IMR-90 (cell line): ENCODE measurements around the gene TAF1A. TPM values are rescaled to one million over a fixed set of nuclear protein-coding genes. Genes with fewer than 3 reads are reported as not detected.

Source experiments
- ATAC-seq: fragments of 200-7000 bp; cut with Tn5 transposase; 2 replicates; pipeline ENCODE4 v1.9.1; 2020; ENCODE audit warnings: low read depth, mild to moderate bottlenecking, moderate library complexity
- BruUV-seq: library from RNA; stranded (reverse); fragments of 400-500 nt; replicated peaks from 2 replicates; lab custom pipeline; 2021; lab: Mats Ljungman, UMichigan
- CTCF ChIA-PET: fragments of 300-600 bp; formaldehyde crosslinking; extraction: SDS; loops from one replicate; lab custom pipeline; 2021; ENCODE audit warnings: antibody characterized with exemption; lab: Yijun Ruan, JAX
- POLR2A ChIA-PET: fragments of 300-600 bp; sonication (Branson Sonifier 250); formaldehyde crosslinking; loops from one replicate; lab custom pipeline; 2022; ENCODE audit warnings: antibody characterized with exemption; ENCODE audit not compliant: unreplicated experiment; lab: Charles Lee
- DNase-seq: peaks from one replicate; pipeline ENCODE4 v3.0.0; 2013
- H2AFZ ChIP-seq: replicated peaks from 2 replicates; pipeline ENCODE3; 2013; ENCODE audit warnings: low read length, mild to moderate bottlenecking; ENCODE audit not compliant: poor library complexity
- H2AK5ac ChIP-seq: 2 replicates; pipeline ENCODE4 v1.6.1; 2013; ENCODE audit warnings: low read depth, low read length, inconsistent platforms
- H2AK9ac ChIP-seq: replicated peaks from 2 replicates; pipeline ENCODE3; 2013; ENCODE audit warnings: mild to moderate bottlenecking, low read depth, low read length, moderate library complexity; ENCODE audit not compliant: poor library complexity
- H2BK120ac ChIP-seq: 2 replicates; pipeline ENCODE4 v1.6.1; 2013; ENCODE audit warnings: low read depth, low read length, inconsistent platforms
- H2BK15ac ChIP-seq: 3 replicates; pipeline ENCODE4 v1.6.1; 2013; ENCODE audit warnings: low read depth, low read length, inconsistent platforms
- H2BK20ac ChIP-seq: 2 replicates; pipeline ENCODE4 v1.6.1; 2013; ENCODE audit warnings: low read depth, mild to moderate bottlenecking, inconsistent platforms, low read length, moderate library complexity
- H2BK5ac ChIP-seq: 2 replicates; pipeline ENCODE4 v1.6.1; 2013; ENCODE audit warnings: mild to moderate bottlenecking, low read depth, low read length, inconsistent platforms; ENCODE audit not compliant: poor library complexity, severe bottlenecking
- H3K14ac ChIP-seq: replicated peaks from 2 replicates; pipeline ENCODE4 v1.6.1; 2013; ENCODE audit warnings: low read depth, low read length, inconsistent platforms
- H3K18ac ChIP-seq: 2 replicates; pipeline ENCODE4 v1.6.1; 2013; ENCODE audit warnings: low read depth, low read length, control low read depth
- H3K23ac ChIP-seq: 2 replicates; pipeline ENCODE4 v1.6.1; 2013; ENCODE audit warnings: low read depth, low read length, inconsistent platforms
- H3K27ac ChIP-seq: 2 replicates; pipeline ENCODE4 v1.5.1; 2013; ENCODE audit warnings: mild to moderate bottlenecking, control low read depth, low read length; ENCODE audit not compliant: insufficient read depth
- H3K27me3 ChIP-seq: 2 replicates; pipeline ENCODE4 v1.6.1; 2013; ENCODE audit warnings: low read length; ENCODE audit not compliant: control insufficient read depth, insufficient read depth
- H3K36me3 ChIP-seq: 2 replicates; pipeline ENCODE4 v1.6.1; 2013; ENCODE audit warnings: low read length, mixed read lengths; ENCODE audit not compliant: control insufficient read depth, insufficient read depth
- H3K4ac ChIP-seq: 2 replicates; pipeline ENCODE4 v1.6.1; 2013; ENCODE audit warnings: low read depth, low read length, inconsistent platforms
- H3K4me1 ChIP-seq: 2 replicates; pipeline ENCODE4 v1.6.1; 2013; ENCODE audit warnings: low read length, mixed read lengths; ENCODE audit not compliant: control insufficient read depth, insufficient read depth
- H3K4me2 ChIP-seq: 2 replicates; pipeline ENCODE4 v1.6.1; 2013; ENCODE audit warnings: low read depth, mild to moderate bottlenecking, control low read depth, low read length, moderate library complexity
- H3K4me3 ChIP-seq: 2 replicates; pipeline ENCODE4 v1.5.1; 2013; ENCODE audit warnings: low read depth, mild to moderate bottlenecking, control low read depth, low read length, moderate library complexity; ENCODE audit not compliant: insufficient read depth
- H3K56ac ChIP-seq: 2 replicates; pipeline ENCODE4 v1.6.1; 2013; ENCODE audit warnings: low read length, inconsistent platforms; ENCODE audit not compliant: insufficient read depth; ENCODE audit errors: extremely low read depth
- H3K79me1 ChIP-seq, 2 experiments: 2 replicates each; pipeline ENCODE4 v1.6.1; 2013; ENCODE audit warnings: low read length in 2 of 2, inconsistent platforms in 1 of 2, low read depth in 1 of 2
- H3K9ac ChIP-seq: 2 replicates; pipeline ENCODE4 v1.6.1; 2013; ENCODE audit warnings: low read depth, low read length, control low read depth
- H3K9me1 ChIP-seq: 2 replicates; pipeline ENCODE4 v1.6.1; 2013; ENCODE audit warnings: low read length, inconsistent platforms; ENCODE audit not compliant: insufficient read depth
- H3K9me3 ChIP-seq: 2 replicates; pipeline ENCODE4 v1.6.1; 2013; ENCODE audit warnings: low read length; ENCODE audit not compliant: control insufficient read depth, insufficient read depth
- H4K20me1 ChIP-seq: 2 replicates; pipeline ENCODE4 v1.6.1; 2013; ENCODE audit warnings: low read length, inconsistent platforms; ENCODE audit not compliant: insufficient read depth
- H4K5ac ChIP-seq: 2 replicates; pipeline ENCODE4 v1.6.1; 2013; ENCODE audit warnings: mild to moderate bottlenecking, low read depth, low read length, control low read depth
- H4K8ac ChIP-seq, 2 experiments: 2 replicates each; pipeline ENCODE4 v1.6.1; 2013; ENCODE audit warnings: low read depth in 2 of 2, low read length in 2 of 2, control low read depth in 1 of 2, inconsistent platforms in 1 of 2
- H4K91ac ChIP-seq: 2 replicates; pipeline ENCODE4 v1.6.1; 2013; ENCODE audit warnings: low read depth, low read length, inconsistent platforms; ENCODE audit not compliant: insufficient read depth
- FOS ChIP-seq: fragments of 150-350 bp; IDR thresholded peaks from 2 replicates; pipeline ENCODE4 v1.6.1; 2016; ENCODE audit warnings: low read depth, low read length
- MAFK ChIP-seq: IDR thresholded peaks from 2 replicates; pipeline ENCODE4 v1.6.1; 2012; ENCODE audit warnings: low read depth, low read length, improper control_type of control experiment
- WGBS, 2 experiments: methylation state at CpG; one replicate each; pipeline versions ENCODE4 v1.1.5 to v1.1.7; 2013; ENCODE audit warnings: missing lambda C conversion rate in 2 of 2; ENCODE audit not compliant: insufficient read length in 1 of 2; ENCODE audit errors: extremely low coverage in 2 of 2; 5-methylcytosine and 5-hydroxymethylcytosine counted together
- dilution Hi-C: fragments of 300-500 bp; cut with HindIII; formaldehyde crosslinking; loops from one replicate; pipeline ENCODE4 v1.14.3; 2018; ENCODE audit warnings: low sequenced_read_pairs; ENCODE audit not compliant: unreplicated experiment
- in situ Hi-C: fragments of 300-500 bp; cut with MboI; formaldehyde crosslinking; loops from 3 replicates; pipeline ENCODE4 v1.14.3; 2019; ENCODE audit warnings: low sequenced_read_pairs, inconsistent platforms, mixed read lengths
- intact Hi-C: fragments of 100-400 bp; cut with micrococcal nuclease; formaldehyde crosslinking; loops from 2 replicates; pipeline ENCODE4 v1.10.0; 2022
- polyA plus RNA-seq, 3 experiments: library from polyadenylated mRNA; depleted of rRNA; stranded (reverse); fragments of >200 nt; gene quantifications; 2 replicates each; pipeline ENCODE4 v1.2.3, GENCODE V29; 2012; ENCODE audit warnings: low replicate concordance in 1 of 3
- total RNA-seq: library from RNA; depleted of rRNA; stranded (reverse); fragments of >200 nt; gene quantifications from 2 replicates; pipeline ENCODE4 v1.2.3, GENCODE V29; 2012
- TF ChIP-seq, protein P1 (sequence below): fragments of 150-350 bp; IDR thresholded peaks from 2 replicates; pipeline ENCODE4 v1.6.1; 2017; ENCODE audit warnings: mild to moderate bottlenecking, antibody characterized with exemption, low read length, low read depth

TAF1A gene
- total and polyA plus RNA-seq, 2 of the 4 experiments (the other 2 are of a cell fraction): 3.8 to 5.4 TPM

DNA sequence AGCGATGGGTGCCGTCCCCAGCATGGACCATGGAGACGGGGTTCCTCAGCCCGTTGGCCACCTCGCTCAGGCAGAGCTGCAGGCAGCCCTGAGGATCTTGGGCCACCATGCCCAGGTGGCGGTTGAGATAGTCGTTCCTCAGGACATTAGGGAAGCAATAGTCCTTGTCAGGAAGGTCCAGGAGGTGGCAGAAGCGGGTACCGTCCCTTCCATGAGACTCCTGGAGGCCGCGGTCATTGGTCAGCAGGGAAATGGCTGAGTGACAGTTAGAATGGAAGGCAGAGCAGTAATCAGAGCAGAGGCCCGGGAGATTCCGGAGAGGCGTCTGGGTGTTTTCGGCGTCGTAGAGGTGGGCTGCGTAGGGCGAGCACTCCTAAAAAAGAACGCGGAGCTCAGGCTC, 45.9 kb downstream of the TAF1A start:
- no peak overlapping the region for H3K14ac ChIP-seq
- dilution Hi-C loops: no loop called here
- no peaks in the 10 kb centered on the region for H3K9me1 ChIP-seq
- ATAC-seq (no peak), DNase-seq (no peak)
- no peak overlapping the region for H4K91ac ChIP-seq
- H4K8ac ChIP-seq: no peak overlapping the region
- H4K5ac ChIP-seq: no peak overlapping the region
- no peak overlapping the region for H3K4me2 ChIP-seq
- H3K36me3 ChIP-seq: no peaks in the 10 kb centered on the region
- no TSS peak for BruUV-seq
- H2BK120ac ChIP-seq: no peak overlapping the region
- no peak overlapping the region for H3K4me3 ChIP-seq
- H4K20me1 ChIP-seq: no peaks in the 10 kb centered on the region
- H2AK5ac ChIP-seq: no peak overlapping the region
- H2BK15ac ChIP-seq: no peak overlapping the region
- WGBS, 2 experiments: 94% methylated on average over 10 of the region's 21 CpGs; no CpG with 5 or more reads in 1 of the 2 experiments
- CTCF ChIA-PET: no interaction called here
- no peaks in the 10 kb centered on the region for H3K27me3 ChIP-seq
- in situ Hi-C loops: no loop called here
- no peak overlapping the region for H2AK9ac ChIP-seq
- H3K9ac ChIP-seq: no peak overlapping the region
- H2BK20ac ChIP-seq: no peak overlapping the region
- POLR2A ChIA-PET: no interaction called here
- peaks cover 5% of the 10 kb centered on the region; the same call in 1 of the 2 replicates for H3K4me1 ChIP-seq
- H3K4ac ChIP-seq: no peak overlapping the region
- no peak overlapping the region for H2AFZ ChIP-seq
- H3K56ac ChIP-seq: no peak overlapping the region
- H3K27ac ChIP-seq: no peak overlapping the region
- H3K79me1 ChIP-seq: no peaks in the 10 kb centered on the region
- H2BK5ac ChIP-seq: no peak overlapping the region
- no peak overlapping the region for H3K23ac ChIP-seq
- intact Hi-C loops: no loop called here
- TF ChIP-seq FOS (no peak), MAFK (no peak)
- TF ChIP-seq, protein P1, sequence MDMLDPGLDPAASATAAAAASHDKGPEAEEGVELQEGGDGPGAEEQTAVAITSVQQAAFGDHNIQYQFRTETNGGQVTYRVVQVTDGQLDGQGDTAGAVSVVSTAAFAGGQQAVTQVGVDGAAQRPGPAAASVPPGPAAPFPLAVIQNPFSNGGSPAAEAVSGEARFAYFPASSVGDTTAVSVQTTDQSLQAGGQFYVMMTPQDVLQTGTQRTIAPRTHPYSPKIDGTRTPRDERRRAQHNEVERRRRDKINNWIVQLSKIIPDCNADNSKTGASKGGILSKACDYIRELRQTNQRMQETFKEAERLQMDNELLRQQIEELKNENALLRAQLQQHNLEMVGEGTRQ: no peak
- no peaks in the 10 kb centered on the region for H3K9me3 ChIP-seq
- H3K18ac ChIP-seq: no peak overlapping the region
